ENCODE measurements around the gene NTRK2.

The NTRK2 gene

GRCh38 chr9:84731696-84732095, 62.2 kb downstream of the NTRK2 start:
- no peaks in the 10 kb centered on the region for H3K9me3 ChIP-seq (ENCODE audit: control insufficient read depth in 2 of 2, low read length in 2 of 2)
- no peaks in the 10 kb centered on the region for H3K36me3 ChIP-seq (ENCODE audit: control insufficient read depth in 2 of 2, insufficient read depth in 2 of 2, low read length in 2 of 2)
- no peak overlapping the region for H3K4me3 ChIP-seq (ENCODE audit: low read length in 2 of 2)
- no peaks in the 10 kb centered on the region for H3K4me1 ChIP-seq (ENCODE audit: control insufficient read depth, insufficient read depth, low read length)
- H3K9ac ChIP-seq (ENCODE audit: low read length in 2 of 2), result no peak overlapping the region
- H3K27me3 ChIP-seq (ENCODE audit: control insufficient read depth in 1 of 2, insufficient read depth in 2 of 2, low read length in 2 of 2), result no peaks in the 10 kb centered on the region
- H3K27ac ChIP-seq (ENCODE audit: low read length), result no peak overlapping the region

GRCh38 chr9:84736081-84736480, 66.6 kb downstream of the NTRK2 start:
- Histone ChIP-seq H3K4me1 (ENCODE audit: control insufficient read depth, insufficient read depth, low read length) (no peaks in the 10 kb centered on the region), H3K9ac (ENCODE audit: low read length in 2 of 2) (no peak overlapping the region), H3K4me3 (ENCODE audit: low read length in 2 of 2) (no peak overlapping the region), H3K27ac (ENCODE audit: low read length) (no peak overlapping the region), H3K27me3 (ENCODE audit: control insufficient read depth in 1 of 2, insufficient read depth in 2 of 2, low read length in 2 of 2) (no peaks in the 10 kb centered on the region), H3K36me3 (ENCODE audit: control insufficient read depth in 2 of 2, insufficient read depth in 2 of 2, low read length in 2 of 2) (no peaks in the 10 kb centered on the region), H3K9me3 (ENCODE audit: control insufficient read depth in 2 of 2, low read length in 2 of 2) (no peaks in the 10 kb centered on the region)

GRCh38 chr9:84736536-84736935, 67.0 kb downstream of the NTRK2 start:
- Histone ChIP-seq H3K4me3 (ENCODE audit: low read length in 2 of 2) (no peak overlapping the region), H3K27me3 (ENCODE audit: control insufficient read depth in 1 of 2, insufficient read depth in 2 of 2, low read length in 2 of 2) (no peaks in the 10 kb centered on the region), H3K36me3 (ENCODE audit: control insufficient read depth in 2 of 2, insufficient read depth in 2 of 2, low read length in 2 of 2) (no peaks in the 10 kb centered on the region), H3K4me1 (ENCODE audit: control insufficient read depth, insufficient read depth, low read length) (no peaks in the 10 kb centered on the region), H3K9me3 (ENCODE audit: control insufficient read depth in 2 of 2, low read length in 2 of 2) (no peaks in the 10 kb centered on the region), H3K9ac (ENCODE audit: low read length in 2 of 2) (no peak overlapping the region), H3K27ac (ENCODE audit: low read length) (no peak overlapping the region)

GRCh38 chr9:84738353-84738752, 68.8 kb downstream of the NTRK2 start:
- H3K9me3 ChIP-seq (ENCODE audit: control insufficient read depth in 2 of 2, low read length in 2 of 2), result no peaks in the 10 kb centered on the region
- no peak overlapping the region for H3K9ac ChIP-seq (ENCODE audit: low read length in 2 of 2)
- H3K27me3 ChIP-seq (ENCODE audit: control insufficient read depth in 1 of 2, insufficient read depth in 2 of 2, low read length in 2 of 2), result no peaks in the 10 kb centered on the region
- H3K27ac ChIP-seq (ENCODE audit: low read length), result no peak overlapping the region
- no peaks in the 10 kb centered on the region for H3K4me1 ChIP-seq (ENCODE audit: control insufficient read depth, insufficient read depth, low read length)
- H3K4me3 ChIP-seq (ENCODE audit: low read length in 2 of 2), result no peak overlapping the region
- no peaks in the 10 kb centered on the region for H3K36me3 ChIP-seq (ENCODE audit: control insufficient read depth in 2 of 2, insufficient read depth in 2 of 2, low read length in 2 of 2)

DNA sequence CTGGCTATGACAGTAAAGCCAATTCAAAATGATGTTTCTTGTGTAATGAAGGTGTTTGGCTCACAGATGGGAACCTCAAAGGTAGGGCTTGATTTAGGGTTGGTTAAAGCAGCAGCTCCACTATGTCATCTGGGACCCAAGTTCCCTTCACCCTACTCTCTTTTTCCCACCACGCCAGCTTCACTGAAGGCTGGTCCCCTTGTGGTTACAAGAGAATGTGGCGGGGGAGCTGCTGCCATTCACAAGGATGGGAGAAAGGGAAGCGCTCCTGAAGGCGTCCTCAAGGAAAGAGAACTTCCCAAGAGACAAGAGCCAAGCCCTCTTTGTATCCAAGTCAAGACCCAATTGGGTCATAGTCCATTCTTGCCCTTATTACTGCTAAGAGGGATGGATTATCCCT, 72.7 kb downstream of the NTRK2 start:
- Histone ChIP-seq H3K4me1 (ENCODE audit: control insufficient read depth, insufficient read depth, low read length) (no peaks in the 10 kb centered on the region), H3K9me3 (ENCODE audit: control insufficient read depth in 2 of 2, low read length in 2 of 2) (no peaks in the 10 kb centered on the region), H3K27ac (ENCODE audit: low read length) (no peak overlapping the region), H3K4me3 (ENCODE audit: low read length in 2 of 2) (no peak overlapping the region), H3K36me3 (ENCODE audit: control insufficient read depth in 2 of 2, insufficient read depth in 2 of 2, low read length in 2 of 2) (no peaks in the 10 kb centered on the region), H3K9ac (ENCODE audit: low read length in 2 of 2) (no peak overlapping the region), H3K27me3 (ENCODE audit: control insufficient read depth in 1 of 2, insufficient read depth in 2 of 2, low read length in 2 of 2) (no peaks in the 10 kb centered on the region)

- no peaks in the 10 kb centered on the region for H3K27me3 ChIP-seq (ENCODE audit: control insufficient read depth in 1 of 2, insufficient read depth in 2 of 2, low read length in 2 of 2)
- no peak overlapping the region for H3K9ac ChIP-seq (ENCODE audit: low read length in 2 of 2)
- H3K4me3 ChIP-seq (ENCODE audit: low read length in 2 of 2), result no peak overlapping the region
- H3K4me1 ChIP-seq (ENCODE audit: control insufficient read depth, insufficient read depth, low read length), result no peaks in the 10 kb centered on the region
- no peaks in the 10 kb centered on the region for H3K36me3 ChIP-seq (ENCODE audit: control insufficient read depth in 2 of 2, insufficient read depth in 2 of 2, low read length in 2 of 2)
- H3K27ac ChIP-seq (ENCODE audit: low read length), result no peak overlapping the region
- no peaks in the 10 kb centered on the region for H3K9me3 ChIP-seq (ENCODE audit: control insufficient read depth in 2 of 2, low read length in 2 of 2)
Measured at GRCh38 chr9:84744195-84744594, 74.7 kb downstream of the NTRK2 start.

DNA sequence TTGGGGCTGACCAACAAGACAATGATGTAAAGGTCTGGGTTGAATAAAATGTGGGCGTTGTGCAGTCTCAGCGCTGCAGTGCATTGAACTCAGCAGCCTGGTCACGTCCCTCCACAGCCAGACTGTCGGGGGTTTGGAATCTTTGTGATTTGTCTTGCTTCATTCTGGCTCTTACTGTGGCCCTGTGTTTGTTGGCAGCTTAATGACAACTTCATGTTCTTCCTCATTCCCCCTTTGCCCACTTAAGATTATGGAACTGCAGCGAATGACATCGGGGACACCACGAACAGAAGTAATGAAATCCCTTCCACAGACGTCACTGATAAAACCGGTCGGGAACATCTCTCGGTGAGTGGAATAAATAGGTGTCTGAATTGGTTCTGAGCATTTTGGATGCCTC, 75.2 kb downstream of the NTRK2 start:
- no peak overlapping the region for H3K4me3 ChIP-seq (ENCODE audit: low read length in 2 of 2)
- H3K27ac ChIP-seq (ENCODE audit: low read length), result no peak overlapping the region
- no peaks in the 10 kb centered on the region for H3K9me3 ChIP-seq (ENCODE audit: control insufficient read depth in 2 of 2, low read length in 2 of 2)
- H3K4me1 ChIP-seq (ENCODE audit: control insufficient read depth, insufficient read depth, low read length), result no peaks in the 10 kb centered on the region
- no peaks in the 10 kb centered on the region for H3K27me3 ChIP-seq (ENCODE audit: control insufficient read depth in 1 of 2, insufficient read depth in 2 of 2, low read length in 2 of 2)
- no peak overlapping the region for H3K9ac ChIP-seq (ENCODE audit: low read length in 2 of 2)
- H3K36me3 ChIP-seq (ENCODE audit: control insufficient read depth in 2 of 2, insufficient read depth in 2 of 2, low read length in 2 of 2), result no peaks in the 10 kb centered on the region

DNA sequence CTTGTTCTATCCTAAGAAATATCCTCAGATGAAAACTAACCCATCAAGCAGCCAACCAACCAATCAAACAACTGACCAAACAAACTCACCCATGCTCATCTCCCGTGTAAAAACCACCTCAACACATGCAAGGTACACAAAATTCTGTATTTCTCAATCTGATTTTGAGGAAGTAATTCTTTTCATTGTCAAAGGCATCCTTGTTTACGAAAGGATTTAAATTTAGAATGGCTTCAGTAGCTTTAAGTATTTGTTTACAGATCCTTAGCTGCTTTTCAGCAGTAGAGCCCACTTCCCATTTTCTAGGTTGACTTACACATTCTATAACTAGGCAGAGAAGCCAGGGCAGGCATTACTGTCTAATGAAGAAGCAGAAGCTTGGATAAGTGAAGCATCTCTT, 78.6 kb downstream of the NTRK2 start:
- no peaks in the 10 kb centered on the region for H3K27me3 ChIP-seq (ENCODE audit: control insufficient read depth in 1 of 2, insufficient read depth in 2 of 2, low read length in 2 of 2)
- no peak overlapping the region for H3K27ac ChIP-seq (ENCODE audit: low read length)
- no peak overlapping the region for H3K4me3 ChIP-seq (ENCODE audit: low read length in 2 of 2)

GRCh38 chr9:84750152-84750865, 80.8 kb downstream of the NTRK2 start:
- Histone ChIP-seq H3K27ac (ENCODE audit: low read length) (no peak overlapping the region), H3K4me3 (ENCODE audit: low read length in 2 of 2) (no peak overlapping the region), H3K27me3 (ENCODE audit: control insufficient read depth in 1 of 2, insufficient read depth in 2 of 2, low read length in 2 of 2) (no peaks in the 10 kb centered on the region), H3K36me3 (ENCODE audit: control insufficient read depth in 2 of 2, insufficient read depth in 2 of 2, low read length in 2 of 2) (no peaks in the 10 kb centered on the region), H3K9me3 (ENCODE audit: control insufficient read depth in 2 of 2, low read length in 2 of 2) (no peaks in the 10 kb centered on the region), H3K9ac (ENCODE audit: low read length in 2 of 2) (no peak overlapping the region), H3K4me1 (ENCODE audit: control insufficient read depth, insufficient read depth, low read length) (peaks cover 6% of the 10 kb centered on the region)

More for the DNA sequence above, 78.6 kb downstream of the NTRK2 start:
- H3K9me3 ChIP-seq (ENCODE audit: control insufficient read depth in 2 of 2, low read length in 2 of 2), result no peaks in the 10 kb centered on the region
- H3K36me3 ChIP-seq (ENCODE audit: control insufficient read depth in 2 of 2, insufficient read depth in 2 of 2, low read length in 2 of 2), result no peaks in the 10 kb centered on the region
- H3K4me1 ChIP-seq (ENCODE audit: control insufficient read depth, insufficient read depth, low read length), result no peaks in the 10 kb centered on the region
- H3K9ac ChIP-seq (ENCODE audit: low read length in 2 of 2), result no peak overlapping the region

DNA sequence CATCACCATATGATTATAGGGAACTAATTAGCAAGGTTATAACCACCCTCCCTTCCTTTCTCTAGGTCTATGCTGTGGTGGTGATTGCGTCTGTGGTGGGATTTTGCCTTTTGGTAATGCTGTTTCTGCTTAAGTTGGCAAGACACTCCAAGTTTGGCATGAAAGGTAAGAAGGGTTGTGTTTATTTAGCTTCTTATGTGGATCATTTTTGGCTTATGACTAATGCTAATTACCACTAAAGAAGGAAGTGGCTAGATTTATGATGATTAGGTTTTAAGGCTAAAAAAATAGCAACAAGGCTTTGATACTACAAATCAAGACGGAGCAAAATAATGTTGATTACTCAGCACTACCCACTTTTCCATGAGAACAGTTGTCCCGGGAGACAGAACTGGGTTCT, 82.4 kb downstream of the NTRK2 start:
- no peak overlapping the region for H3K4me3 ChIP-seq (ENCODE audit: low read length in 2 of 2)
- no peaks in the 10 kb centered on the region for H3K36me3 ChIP-seq (ENCODE audit: control insufficient read depth in 2 of 2, insufficient read depth in 2 of 2, low read length in 2 of 2)
- H3K9ac ChIP-seq (ENCODE audit: low read length in 2 of 2), result no peak overlapping the region
- no peak overlapping the region for H3K27ac ChIP-seq (ENCODE audit: low read length)
- no peaks in the 10 kb centered on the region for H3K9me3 ChIP-seq (ENCODE audit: control insufficient read depth in 2 of 2, low read length in 2 of 2)
- peaks cover 10% of the 10 kb centered on the region for H3K4me1 ChIP-seq (ENCODE audit: control insufficient read depth, insufficient read depth, low read length)
- H3K27me3 ChIP-seq (ENCODE audit: control insufficient read depth in 1 of 2, insufficient read depth in 2 of 2, low read length in 2 of 2), result no peaks in the 10 kb centered on the region

DNA sequence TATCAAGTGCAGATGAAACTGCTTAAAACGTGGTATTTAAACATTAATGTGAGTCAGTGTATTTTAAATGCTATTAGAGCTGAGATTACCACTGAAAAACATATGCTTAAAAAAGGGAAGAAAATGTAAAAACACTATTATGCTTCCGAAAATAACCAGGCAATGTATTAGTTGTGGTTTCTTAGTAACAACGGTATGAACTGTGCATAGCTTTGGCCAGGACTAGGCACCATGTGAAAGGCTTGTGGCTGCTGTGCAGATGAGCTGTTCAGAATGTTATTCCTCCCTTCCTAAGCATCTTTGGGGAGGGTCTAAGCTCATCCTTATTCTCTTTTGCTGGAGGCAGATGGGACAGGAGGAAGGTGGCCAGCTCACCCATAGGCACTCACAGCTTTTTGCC, 84.9 kb downstream of the NTRK2 start:
- H3K4me1 ChIP-seq (ENCODE audit: control insufficient read depth, insufficient read depth, low read length), result peaks cover 10% of the 10 kb centered on the region
- no peak overlapping the region for H3K27ac ChIP-seq (ENCODE audit: low read length)
- H3K36me3 ChIP-seq (ENCODE audit: control insufficient read depth in 2 of 2, insufficient read depth in 2 of 2, low read length in 2 of 2), result no peaks in the 10 kb centered on the region

More for the DNA sequence above, 84.9 kb downstream of the NTRK2 start:
- no peak overlapping the region for H3K4me3 ChIP-seq (ENCODE audit: low read length in 2 of 2)
- H3K27me3 ChIP-seq (ENCODE audit: control insufficient read depth in 1 of 2, insufficient read depth in 2 of 2, low read length in 2 of 2), result no peaks in the 10 kb centered on the region
- H3K9me3 ChIP-seq (ENCODE audit: control insufficient read depth in 2 of 2, low read length in 2 of 2), result no peaks in the 10 kb centered on the region
- no peak overlapping the region for H3K9ac ChIP-seq (ENCODE audit: low read length in 2 of 2)
